H9 (cell line): ENCODE measurements around the gene NF1. TPM values are rescaled to one million over a fixed set of nuclear protein-coding genes. Genes with fewer than 3 reads are reported as not detected.

Source experiments
- DNase-seq: peaks from one replicate; pipeline ENCODE4 v3.0.0-alpha.2; 2017
- H2AFZ ChIP-seq: one replicate; pipeline ENCODE4 v1.6.1; 2013; ENCODE audit warnings: mild to moderate bottlenecking, low read length, control low read depth, moderate library complexity
- H2AK5ac ChIP-seq: 2 replicates; pipeline ENCODE4 v1.6.1; 2013; ENCODE audit warnings: low read length, control low read depth, mixed read lengths; ENCODE audit not compliant: insufficient read length
- H2BK120ac ChIP-seq: one replicate; pipeline ENCODE4 v1.6.1; 2013; ENCODE audit warnings: low read depth, mild to moderate bottlenecking, low read length, control low read depth, inconsistent platforms; ENCODE audit not compliant: poor library complexity, severe bottlenecking
- H2BK12ac ChIP-seq: 2 replicates; pipeline ENCODE4 v1.6.1; 2013; ENCODE audit warnings: low read length, control low read depth, mixed read lengths, low read depth; ENCODE audit not compliant: insufficient read length
- H2BK15ac ChIP-seq: 2 replicates; pipeline ENCODE4 v1.6.1; 2013; ENCODE audit warnings: low read depth, low read length, control low read depth
- H2BK20ac ChIP-seq: one replicate; pipeline ENCODE4 v1.6.1; 2013; ENCODE audit warnings: low read depth, mild to moderate bottlenecking, low read length, control low read depth, inconsistent platforms; ENCODE audit not compliant: poor library complexity, severe bottlenecking
- H2BK5ac ChIP-seq: 2 replicates; pipeline ENCODE4 v1.6.1; 2013; ENCODE audit warnings: low read length, control low read depth, mixed read lengths; ENCODE audit not compliant: insufficient read length
- H3K14ac ChIP-seq: 2 replicates; pipeline ENCODE4 v1.6.1; 2013; ENCODE audit warnings: low read length, control low read depth; ENCODE audit not compliant: insufficient read depth
- H3K18ac ChIP-seq: 2 replicates; pipeline ENCODE4 v1.6.1; 2013; ENCODE audit warnings: low read depth, mild to moderate bottlenecking, mixed read lengths, low read length, control low read depth; ENCODE audit not compliant: insufficient read length
- H3K23ac ChIP-seq: 2 replicates; pipeline ENCODE4 v1.6.1; 2013; ENCODE audit warnings: low read length, control low read depth, mixed read lengths, low read depth; ENCODE audit not compliant: insufficient read length
- H3K23me2 ChIP-seq: 2 replicates; pipeline ENCODE4 v1.6.1; 2013; ENCODE audit warnings: low read depth, mild to moderate bottlenecking, mixed read lengths, low read length, control low read depth; ENCODE audit not compliant: insufficient read length, poor library complexity, severe bottlenecking
- H3K27ac ChIP-seq: 2 replicates; pipeline ENCODE4 v1.5.1; 2013; ENCODE audit warnings: low read length, control low read depth, mixed read lengths, low read depth; ENCODE audit not compliant: insufficient read length
- H3K27me3 ChIP-seq: 2 replicates; pipeline ENCODE4 v1.6.1; 2013; ENCODE audit warnings: low read length, control low read depth, inconsistent platforms; ENCODE audit not compliant: insufficient read depth
- H3K4ac ChIP-seq: 2 replicates; pipeline ENCODE4 v1.6.1; 2013; ENCODE audit warnings: low read depth, mild to moderate bottlenecking, control low read depth, inconsistent platforms, low read length, moderate library complexity
- H3K4me1 ChIP-seq: 2 replicates; pipeline ENCODE4 v1.6.1; 2013; ENCODE audit warnings: low read length, control low read depth, inconsistent platforms; ENCODE audit not compliant: insufficient read depth
- H3K4me2 ChIP-seq: 2 replicates; pipeline ENCODE4 v1.6.1; 2013; ENCODE audit warnings: low read length, control low read depth, mixed read lengths; ENCODE audit not compliant: insufficient read length, insufficient read depth
- H3K56ac ChIP-seq: 2 replicates; pipeline ENCODE4 v1.6.1; 2013; ENCODE audit warnings: low read depth, mild to moderate bottlenecking, mixed read lengths, low read length, control low read depth; ENCODE audit not compliant: insufficient read length
- H3K79me1 ChIP-seq: 2 replicates; pipeline ENCODE4 v1.6.1; 2013; ENCODE audit warnings: low read depth, mild to moderate bottlenecking, moderate library complexity, low read length, control low read depth, inconsistent platforms; ENCODE audit not compliant: insufficient read depth, poor library complexity, severe bottlenecking
- H3K79me2 ChIP-seq: 2 replicates; pipeline ENCODE4 v1.6.1; 2013; ENCODE audit warnings: low read length, control low read depth, inconsistent platforms; ENCODE audit not compliant: insufficient read depth
- H3K9ac ChIP-seq: 2 replicates; pipeline ENCODE4 v1.6.1; 2013; ENCODE audit warnings: low read length, control low read depth, mixed read lengths; ENCODE audit not compliant: insufficient read length; ENCODE audit errors: extremely low read depth
- H3K9me3 ChIP-seq: one replicate; pipeline ENCODE4 v1.6.1; 2013; ENCODE audit warnings: low read depth, low read length, inconsistent platforms; ENCODE audit not compliant: control insufficient read depth
- H3T11ph ChIP-seq: one replicate; pipeline ENCODE4 v1.6.1; 2013; ENCODE audit warnings: mild to moderate bottlenecking, low read length, control low read depth, inconsistent platforms
- H4K20me1 ChIP-seq: one replicate; pipeline ENCODE4 v1.6.1; 2013; ENCODE audit not compliant: control insufficient read depth, insufficient read length, insufficient read depth
- H4K5ac ChIP-seq: 2 replicates; pipeline ENCODE4 v1.6.1; 2013; ENCODE audit warnings: low read depth, mild to moderate bottlenecking, mixed read lengths, low read length, control low read depth; ENCODE audit not compliant: insufficient read length
- H4K8ac ChIP-seq: replicated peaks from 2 replicates; pipeline ENCODE4 v1.6.1; 2013; ENCODE audit warnings: low read length, control low read depth, mixed read lengths, low read depth; ENCODE audit not compliant: insufficient read length
- H4K91ac ChIP-seq: 2 replicates; pipeline ENCODE4 v1.6.1; 2013; ENCODE audit warnings: low read depth, mild to moderate bottlenecking, moderate library complexity, mixed read lengths, low read length, control low read depth; ENCODE audit not compliant: insufficient read length
- H3K27ac Mint-ChIP-seq, 3 experiments: 2 replicates in 2 of 3; 3 replicates in 1 of 3; pipeline ENCODE4 v1.8.0; 2020 to 2021; ENCODE audit warnings: mixed read lengths in 3 of 3, mild to moderate bottlenecking in 1 of 3, moderate library complexity in 1 of 3
- H3K27me3 Mint-ChIP-seq: 2 replicates; pipeline ENCODE4 v1.8.0; 2021; ENCODE audit warnings: low read depth, mild to moderate bottlenecking, moderate library complexity, mixed read lengths
- H3K36me3 Mint-ChIP-seq, 3 experiments: 2 replicates in 2 of 3; 3 replicates in 1 of 3; pipeline ENCODE4 v1.8.0; 2020 to 2021; ENCODE audit warnings: low read depth in 3 of 3, mixed read lengths in 3 of 3; ENCODE audit not compliant: insufficient read depth in 1 of 3
- H3K4me1 Mint-ChIP-seq, 2 experiments: 2 replicates each; pipeline ENCODE4 v1.8.0; 2020; ENCODE audit warnings: mixed read lengths in 2 of 2
- H3K4me3 Mint-ChIP-seq, 2 experiments: 2 replicates in 1 of 2; 3 replicates in 1 of 2; pipeline ENCODE4 v1.8.0; 2020 to 2021; ENCODE audit warnings: mild to moderate bottlenecking in 2 of 2, mixed read lengths in 2 of 2, moderate library complexity in 1 of 2
- H3K9me3 Mint-ChIP-seq, 2 experiments: 2 replicates in 1 of 2; 3 replicates in 1 of 2; pipeline ENCODE4 v1.8.0; 2020; ENCODE audit warnings: mild to moderate bottlenecking in 2 of 2, mixed read lengths in 2 of 2, moderate library complexity in 1 of 2
- CTCF ChIP-seq: fragments of 200-600 bp; sonication (generic); conservative IDR thresholded peaks from 3 replicates; pipeline ENCODE4 v1.8.0; 2021; ENCODE audit warnings: antibody characterized with exemption, mild to moderate bottlenecking
- WGBS: extraction: QIAGEN DNeasy Blood & Tissue Kit; methylation state at CpG from one replicate; pipeline ENCODE4 v1.1.7; 2013; ENCODE audit warnings: missing lambda C conversion rate, low lambda C conversion rate, mixed read lengths; ENCODE audit not compliant: insufficient read length; ENCODE audit errors: extremely low coverage; 5-methylcytosine and 5-hydroxymethylcytosine counted together
- total RNA-seq: library from RNA; stranded (reverse); gene quantifications from 2 replicates; pipeline ENCODE4 v1.2.1, GENCODE V29; 2021

The NF1 gene
- total RNA-seq, 1 experiment from 2014 or later, result 38.1 TPM

- H2AFZ ChIP-seq, result no peak overlapping the region
- Mint-ChIP-seq H3K27ac (0 out of 7 replicates have a peak overlapping the region, but pooled peaks of 1 of the 3 experiments have one; percentile 18), H3K4me1 (peaks cover 3% of the 10 kb centered on the region in 2 experiments), H3K27me3 (no peaks in the 10 kb centered on the region), H3K4me3 (no peak overlapping the region), H3K36me3 (peaks cover 2 to 6% (median 4%) of the 10 kb centered on the region in 3 experiments; a peak in 5 of 7 replicates), H3K9me3 (no peaks in the 10 kb centered on the region)
- H3K4me1 ChIP-seq, result no peaks in the 10 kb centered on the region
- H3K23me2 ChIP-seq, result no peaks in the 10 kb centered on the region
- no peak overlapping the region for H2BK120ac ChIP-seq
- H3K56ac ChIP-seq, result no peak overlapping the region
- no peak overlapping the region for H4K8ac ChIP-seq
- no peak overlapping the region for H3K4me2 ChIP-seq
- DNase-seq, result no peak
- TF ChIP-seq CTCF, result no peak
- H4K20me1 ChIP-seq, result no peaks in the 10 kb centered on the region
- H2BK15ac ChIP-seq, result no peak overlapping the region
- no peak overlapping the region for H2BK20ac ChIP-seq
- no peak overlapping the region for H2BK5ac ChIP-seq
- H3K18ac ChIP-seq, result no peak overlapping the region
- no CpG with 5 or more reads among the region's 2 CpGs for WGBS
- H3K4ac ChIP-seq, result no peak overlapping the region
- H3K9ac ChIP-seq, result no peak overlapping the region
- H4K91ac ChIP-seq, result no peak overlapping the region
- no peak overlapping the region for H3K23ac ChIP-seq
- H3K27me3 ChIP-seq, result no peaks in the 10 kb centered on the region
- H3K9me3 ChIP-seq, result no peaks in the 10 kb centered on the region
- peaks cover 1% of the 10 kb centered on the region; the same call in 1 of the 2 replicates for H3K79me2 ChIP-seq
- no peak overlapping the region for H3T11ph ChIP-seq
- H2AK5ac ChIP-seq, result no peak overlapping the region
- no peaks in the 10 kb centered on the region for H3K79me1 ChIP-seq
- H2BK12ac ChIP-seq, result no peak overlapping the region
- H3K27ac ChIP-seq, result no peak overlapping the region
- no peak overlapping the region for H3K14ac ChIP-seq
- H4K5ac ChIP-seq, result no peak overlapping the region
Measured at GRCh38 chr17:31136319-31136718, 41.5 kb downstream of the NF1 start.
